Keratinocyte (primary cell): Measurements from ENCODE around the gene CHD8. TPM values are rescaled to one million over a fixed set of nuclear protein-coding genes. Genes with fewer than 3 reads are reported as not detected.

Source experiments
- DNase-seq: peaks from one replicate; pipeline ENCODE4 v3.0.0-alpha.2; 2011; ENCODE audit warnings: low read depth, missing footprints, low spot score
- FAIRE-seq: peaks from 2 replicates; lab custom pipeline; 2011; peaks lifted over from hg19 to GRCh38; lab: Jason Lieb, UNC
- H2AFZ ChIP-seq: 2 replicates; pipeline ENCODE4 v1.6.0; 2012; ENCODE audit warnings: low read length, control low read depth, inconsistent platforms; ENCODE audit not compliant: control insufficient read depth
- H3K27ac ChIP-seq: 2 replicates; pipeline ENCODE4 v1.5.1; 2011; ENCODE audit warnings: low read length; ENCODE audit not compliant: control insufficient read depth, insufficient read depth
- H3K27me3 ChIP-seq: 3 replicates; pipeline ENCODE4 v1.6.0; 2011; ENCODE audit warnings: low read length; ENCODE audit not compliant: control insufficient read depth, insufficient read depth; ENCODE audit errors: extremely low read depth
- H3K36me3 ChIP-seq, 2 experiments: 2 replicates in 1 of 2; 3 replicates in 1 of 2; pipeline ENCODE4 v1.5.1; 2011; ENCODE audit warnings: low read length in 2 of 2, mild to moderate bottlenecking in 1 of 2; ENCODE audit not compliant: control insufficient read depth in 2 of 2, insufficient read depth in 2 of 2; ENCODE audit errors: extremely low read depth in 1 of 2
- H3K4me1 ChIP-seq: 3 replicates; pipeline ENCODE4 v1.5.1; 2011; ENCODE audit warnings: low read length; ENCODE audit not compliant: control insufficient read depth, insufficient read depth; ENCODE audit errors: extremely low read depth
- H3K4me2 ChIP-seq: 3 replicates; pipeline ENCODE4 v1.6.0; 2011; ENCODE audit warnings: low read depth, low read length; ENCODE audit not compliant: control insufficient read depth, insufficient read depth; ENCODE audit errors: extremely low read depth
- H3K4me3 ChIP-seq, 3 experiments: fragments of 200-600 bp in 1 of 3; sonication (generic) in 1 of 3; 2 replicates in 2 of 3; 3 replicates in 1 of 3; pipeline ENCODE4 v1.5.1; 2011 to 2016; ENCODE audit warnings: low read length in 3 of 3, mild to moderate bottlenecking in 3 of 3, control low read depth in 2 of 3, inconsistent platforms in 1 of 3, low read depth in 1 of 3, mixed read lengths in 1 of 3, mixed run types in 1 of 3, moderate library complexity in 1 of 3; ENCODE audit not compliant: control insufficient read depth in 2 of 3, insufficient read depth in 2 of 3; ENCODE audit errors: extremely low read depth in 1 of 3
- H3K79me2 ChIP-seq: 2 replicates; pipeline ENCODE4 v1.6.0; 2012; ENCODE audit warnings: low read length; ENCODE audit not compliant: control insufficient read depth, insufficient read depth
- H3K9ac ChIP-seq: 3 replicates; pipeline ENCODE4 v1.6.0; 2011; ENCODE audit warnings: low read length; ENCODE audit not compliant: control insufficient read depth, insufficient read depth; ENCODE audit errors: extremely low read depth
- H3K9me1 ChIP-seq: 3 replicates; pipeline ENCODE4 v1.6.0; 2011; ENCODE audit warnings: low read length; ENCODE audit not compliant: control insufficient read depth, insufficient read depth; ENCODE audit errors: extremely low read depth
- H3K9me3 ChIP-seq: 2 replicates; pipeline ENCODE4 v1.5.1; 2012; ENCODE audit warnings: low read depth, low read length; ENCODE audit not compliant: control insufficient read depth
- H4K20me1 ChIP-seq: 3 replicates; pipeline ENCODE4 v1.6.0; 2011; ENCODE audit warnings: low read length; ENCODE audit not compliant: control insufficient read depth, insufficient read depth; ENCODE audit errors: extremely low read depth
- CTCF ChIP-seq, 3 experiments: IDR thresholded peaks in 1 of 3; conservative IDR thresholded peaks in 1 of 3; optimal IDR thresholded peaks in 1 of 3; 2 replicates in 2 of 3; 3 replicates in 1 of 3; pipeline versions ENCODE3 to v1.5.1; 2011; ENCODE audit warnings: low read length in 3 of 3, mild to moderate bottlenecking in 3 of 3, moderate library complexity in 2 of 3, control low read depth in 1 of 3, inconsistent platforms in 1 of 3; ENCODE audit not compliant: insufficient read depth in 2 of 3; ENCODE audit errors: extremely low read depth in 1 of 3
- EZH2 ChIP-seq: IDR thresholded peaks from one replicate; pipeline ENCODE4 v1.6.1; 2012; ENCODE audit warnings: inconsistent platforms, mild to moderate bottlenecking, low read length, moderate library complexity
- dilution Hi-C: fragments of 300-500 bp; cut with MboI; formaldehyde crosslinking; loops from one replicate; pipeline ENCODE4 v1.7.0; 2020; ENCODE audit warnings: low sequenced_read_pairs; ENCODE audit not compliant: extremely low pct_ligation_motif_present
- polyA plus RNA-seq, 5 experiments: library from polyadenylated mRNA; depleted of rRNA in 3 of 5; stranded (reverse) in 3 of 5; stranded (forward) in 1 of 5; unstranded in 1 of 5; fragments of >200 nt; gene quantifications; 1 replicate in 1 of 5; 2 replicates in 3 of 5; 3 replicates in 1 of 5; pipeline versions ENCODE4 v1.2.1 to v1.2.3, GENCODE V29; 2011 to 2012; ENCODE audit warnings: missing spikeins in 2 of 5, low read depth in 1 of 5, low replicate concordance in 1 of 5

Gene CHD8
- polyA plus RNA-seq, 1 donor (not counting 4 experiments of a cell fraction or from before 2014, with no cell fraction given): 24.7 TPM

GRCh38 chr14:21395450-21395849 lies 60.5 kb downstream of the CHD8 start:
- Histone ChIP-seq H4K20me1 (no peaks in the 10 kb centered on the region), H3K79me2 (no peaks in the 10 kb centered on the region), H3K27me3 (no peaks in the 10 kb centered on the region), H3K36me3 (peaks cover 58 to 60% of the 10 kb centered on the region in 2 experiments), H3K9me3 (no peaks in the 10 kb centered on the region), H3K4me3 (no peak overlapping the region), H3K27ac (no peak overlapping the region), H3K9ac (no peak overlapping the region), H3K4me2 (no peak overlapping the region), H3K9me1 (no peaks in the 10 kb centered on the region), H2AFZ (no peak overlapping the region), H3K4me1 (no peaks in the 10 kb centered on the region)
- FAIRE-seq: no peak
- TF ChIP-seq EZH2 (no peak), CTCF (optimal IDR thresholded peaks at IDR 0.05 in 1 of 3, IDR thresholded peaks at IDR 0.05 in 1 of 3, conservative IDR thresholded peaks at IDR 0.05 in 1 of 3; ENCODE audit: extremely low read depth in 1 of 3, insufficient read depth in 2 of 3, low read length in 3 of 3) (no peak)
- dilution Hi-C loops: no loop called here
- no peak for DNase-seq

- DNase-seq (no peak), FAIRE-seq (no peak)
- H3K9ac ChIP-seq: no peak overlapping the region
- no peak overlapping the region for H3K4me2 ChIP-seq
- H3K79me2 ChIP-seq: peaks cover 35% of the 10 kb centered on the region
- no peak overlapping the region for H3K27ac ChIP-seq
- H3K4me1 ChIP-seq: peaks cover 15% of the 10 kb centered on the region
- H4K20me1 ChIP-seq: no peaks in the 10 kb centered on the region
- H3K4me3 ChIP-seq: no peak overlapping the region
- H3K9me1 ChIP-seq: no peaks in the 10 kb centered on the region
- H3K9me3 ChIP-seq: no peaks in the 10 kb centered on the region
- H2AFZ ChIP-seq: no peak overlapping the region
- peaks cover 4 to 14% of the 10 kb centered on the region in 2 experiments for H3K36me3 ChIP-seq
- no peaks in the 10 kb centered on the region for H3K27me3 ChIP-seq
- TF ChIP-seq EZH2 (no peak), CTCF (optimal IDR thresholded peaks at IDR 0.05 in 1 of 3, IDR thresholded peaks at IDR 0.05 in 1 of 3, conservative IDR thresholded peaks at IDR 0.05 in 1 of 3; ENCODE audit: extremely low read depth in 1 of 3, insufficient read depth in 2 of 3, low read length in 3 of 3) (no peak)
- dilution Hi-C loops: no loop called here
Measured at GRCh38 chr14:21385188-21385904, 70.6 kb downstream of the CHD8 start.
